ENCODE measurements around the gene UNC13C.

The UNC13C gene

DNA sequence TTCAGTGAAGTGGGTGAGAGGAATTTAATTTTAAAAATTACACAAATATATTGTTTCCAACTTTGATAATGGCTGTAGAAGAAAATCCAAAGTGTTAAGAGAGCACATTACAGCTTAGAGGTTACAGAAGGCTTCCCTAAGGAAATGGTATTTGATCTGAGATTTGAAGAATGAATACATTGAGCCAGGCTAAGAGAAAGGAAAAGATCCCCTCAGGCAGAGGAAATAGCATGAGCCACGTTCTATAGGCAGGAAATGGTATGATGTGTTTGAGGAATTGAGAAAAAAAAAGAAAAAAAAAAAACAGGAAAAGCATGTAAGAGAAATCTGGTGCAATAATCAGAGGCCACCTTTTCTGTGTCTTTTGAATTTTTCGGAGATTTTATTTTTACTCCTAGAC lies 48.6 kb downstream of the UNC13C start:
- no peak for DNase-seq

DNA sequence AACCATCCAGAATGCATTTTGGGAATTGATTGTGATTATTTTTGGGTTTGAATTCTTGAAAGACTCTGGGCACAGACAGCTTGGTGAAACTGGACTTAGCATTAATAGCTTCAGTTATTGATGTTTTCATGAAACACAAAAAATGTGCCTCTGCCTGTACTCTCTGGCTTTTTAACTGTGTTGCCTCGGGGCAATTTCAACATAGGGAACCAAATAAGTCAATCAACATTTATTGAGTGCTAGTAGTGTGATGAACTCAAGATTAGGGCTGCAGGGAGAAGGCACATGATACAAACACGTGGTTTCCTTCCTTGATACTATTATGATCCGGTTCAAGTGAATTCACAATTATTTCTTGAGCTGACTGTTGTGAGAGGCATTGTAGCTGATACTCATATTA lies 50.8 kb downstream of the UNC13C start:
- DNase-seq, result no peak

DNA sequence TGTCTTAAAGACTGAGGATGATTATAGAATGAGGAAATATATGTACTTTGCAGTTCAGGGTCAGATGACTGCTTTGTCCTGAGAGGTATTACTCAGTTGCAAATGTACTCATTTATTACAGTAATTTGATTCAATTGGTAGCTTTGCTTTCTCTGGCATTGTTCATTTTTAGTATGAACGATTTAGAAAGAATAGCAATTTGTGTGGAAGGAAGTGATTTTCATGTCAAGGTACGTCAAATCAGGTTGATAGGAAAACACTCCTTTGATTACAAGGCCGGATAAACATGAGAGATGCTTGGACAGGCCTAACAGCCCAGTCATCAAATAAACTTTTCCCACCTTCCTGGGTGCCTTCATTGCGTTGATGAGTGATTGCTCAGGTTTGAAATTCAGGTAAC lies 53.8 kb downstream of the UNC13C start:
- DNase-seq, result no peak

DNA sequence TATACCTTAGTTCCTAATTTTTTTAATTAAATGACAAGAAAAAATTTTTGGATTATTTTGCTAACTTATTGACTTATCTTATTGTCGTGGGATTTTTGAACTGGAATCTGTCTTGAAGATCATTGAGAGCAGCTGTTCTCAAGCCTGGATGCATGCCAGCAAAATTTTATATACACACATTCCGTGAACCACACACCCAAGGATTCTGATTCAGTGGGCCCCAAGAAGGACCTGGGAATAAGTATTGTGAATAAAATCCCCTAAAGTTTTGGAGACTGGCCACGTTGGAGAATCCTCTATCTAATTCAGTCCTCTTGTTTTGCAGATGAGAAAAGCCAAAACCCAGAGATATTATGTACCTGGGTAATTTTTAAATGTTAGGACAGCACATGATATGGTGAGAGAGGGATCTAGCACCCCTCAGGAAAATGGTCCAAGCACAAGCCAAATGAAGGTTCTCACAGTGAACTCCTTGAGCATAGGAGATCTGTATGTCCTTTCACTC lies 55.2 kb downstream of the UNC13C start:
- no peak for DNase-seq

DNA sequence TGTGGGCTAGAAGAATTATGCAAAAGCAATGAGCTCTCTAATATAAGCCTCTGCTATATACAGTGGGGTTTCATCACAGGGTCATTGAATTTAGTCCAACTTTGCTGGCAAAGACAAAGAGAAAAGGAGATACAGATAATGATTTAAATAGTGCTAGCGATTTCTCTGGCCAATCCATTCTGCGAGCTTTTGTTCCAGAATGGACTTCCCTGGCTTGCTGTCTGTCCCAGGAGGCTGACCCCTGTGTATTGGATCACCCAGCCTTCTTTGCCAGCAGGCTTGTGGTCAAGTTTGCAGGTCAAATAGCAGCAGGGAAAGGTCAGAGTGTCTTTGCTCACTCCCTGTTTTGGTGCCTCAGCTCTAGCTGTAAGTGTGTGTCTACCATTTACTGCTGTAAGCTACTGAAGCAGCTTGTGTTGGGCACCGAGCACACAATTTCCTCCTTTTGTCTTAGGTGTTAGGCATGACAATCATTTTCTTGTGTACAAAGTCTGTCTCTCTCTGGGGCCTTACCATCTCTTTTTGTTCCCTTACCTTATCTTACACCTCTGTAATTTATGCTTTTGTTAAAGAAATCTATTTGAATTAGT lies 55.7 kb downstream of the UNC13C start:
- no peak for DNase-seq

DNA sequence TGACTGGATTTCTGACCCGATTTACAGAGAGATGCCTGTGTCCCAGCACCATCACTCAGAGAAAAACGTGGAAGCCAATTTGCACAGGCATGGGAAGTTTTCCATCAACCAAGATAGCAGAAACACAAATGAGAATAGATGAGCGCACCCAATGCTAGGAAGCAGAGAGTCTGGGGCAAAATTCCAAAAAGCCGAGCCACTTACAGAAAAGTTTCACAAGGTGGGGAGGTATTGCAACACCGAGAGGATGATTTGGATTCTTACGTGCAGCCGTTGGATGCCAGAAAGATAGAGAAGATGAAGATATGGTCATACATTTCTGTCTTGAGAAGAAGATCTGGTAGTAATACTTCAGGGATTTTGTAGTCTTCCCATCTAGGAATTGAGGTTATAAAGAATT lies 57.4 kb downstream of the UNC13C start:
- no peak for DNase-seq

DNA sequence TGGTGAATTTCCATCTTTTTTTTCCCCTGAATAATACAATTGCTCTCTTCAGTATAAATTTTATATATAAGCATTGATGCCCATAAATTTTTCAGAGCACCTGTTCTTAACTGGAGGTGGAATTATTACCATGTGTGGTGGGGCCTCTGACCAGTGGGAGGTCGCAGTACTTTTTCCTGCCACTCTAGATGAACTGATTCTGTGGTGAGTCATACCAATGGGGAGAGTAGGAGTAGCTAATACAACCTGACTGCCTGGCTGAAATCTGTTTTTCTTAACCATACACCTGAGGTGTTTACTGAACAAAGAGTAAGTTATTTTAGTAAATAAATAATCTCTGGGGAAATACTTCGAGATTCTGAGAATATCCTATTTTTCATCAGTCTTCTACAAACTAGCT lies 67.2 kb downstream of the UNC13C start:
- no peak for DNase-seq

DNA sequence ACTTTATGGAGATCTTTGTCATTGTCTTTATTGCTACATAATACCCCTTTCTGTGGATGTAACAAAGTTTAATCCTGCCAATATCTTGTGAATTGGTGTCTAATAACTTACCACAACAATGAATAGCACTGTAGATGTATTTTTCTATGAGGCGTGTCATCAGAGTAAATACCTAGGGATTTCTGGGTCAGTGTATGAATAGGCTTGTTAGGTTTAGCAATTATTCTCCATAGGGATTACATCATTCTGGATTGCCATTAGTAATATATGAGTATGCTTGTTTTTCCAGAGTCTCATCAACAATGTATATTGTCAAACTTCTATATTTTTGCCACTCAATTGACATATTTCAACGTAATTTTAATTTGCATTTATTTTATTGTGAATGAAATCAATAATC lies 67.9 kb downstream of the UNC13C start:
- DNase-seq, result no peak

DNA sequence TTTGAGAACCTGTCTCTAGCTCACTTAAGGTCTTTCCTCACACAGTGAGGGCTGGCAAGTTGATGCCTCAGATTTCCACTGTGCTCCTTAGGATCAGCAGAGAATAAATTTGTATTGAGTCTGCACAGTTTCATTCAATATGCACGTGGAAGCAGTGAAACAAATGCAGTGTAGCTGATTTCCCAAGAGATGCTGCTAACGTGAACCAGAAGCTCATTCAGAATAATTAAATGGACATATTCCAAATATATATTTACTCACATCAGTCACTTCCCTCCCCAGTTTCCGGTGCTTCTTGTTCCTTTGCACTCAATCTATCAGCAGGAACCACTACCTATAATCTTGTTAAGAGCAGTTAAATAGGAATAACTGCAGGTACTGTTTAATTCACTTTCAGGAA lies 86.1 kb downstream of the UNC13C start:
- no peak for DNase-seq

DNA sequence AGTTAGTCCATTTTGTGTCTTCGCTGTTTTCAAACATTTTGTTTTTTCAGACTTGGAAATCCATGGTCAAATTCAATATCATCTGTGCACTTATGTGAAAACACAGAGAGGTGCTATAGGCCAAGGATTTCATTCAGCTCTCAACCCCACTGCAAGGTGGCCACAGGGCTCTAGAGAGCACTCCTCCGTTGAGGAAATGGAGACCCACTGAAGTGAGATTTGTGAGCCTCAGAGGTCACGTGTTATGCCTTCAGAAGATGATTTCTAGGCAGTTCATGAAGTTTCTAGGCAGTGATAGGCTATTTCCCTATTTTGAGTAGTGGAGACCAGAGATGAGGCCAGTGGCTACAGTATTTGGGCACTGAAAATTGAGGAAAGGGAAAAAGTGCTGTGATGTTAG lies 88.2 kb downstream of the UNC13C start:
- no peak for DNase-seq

DNA sequence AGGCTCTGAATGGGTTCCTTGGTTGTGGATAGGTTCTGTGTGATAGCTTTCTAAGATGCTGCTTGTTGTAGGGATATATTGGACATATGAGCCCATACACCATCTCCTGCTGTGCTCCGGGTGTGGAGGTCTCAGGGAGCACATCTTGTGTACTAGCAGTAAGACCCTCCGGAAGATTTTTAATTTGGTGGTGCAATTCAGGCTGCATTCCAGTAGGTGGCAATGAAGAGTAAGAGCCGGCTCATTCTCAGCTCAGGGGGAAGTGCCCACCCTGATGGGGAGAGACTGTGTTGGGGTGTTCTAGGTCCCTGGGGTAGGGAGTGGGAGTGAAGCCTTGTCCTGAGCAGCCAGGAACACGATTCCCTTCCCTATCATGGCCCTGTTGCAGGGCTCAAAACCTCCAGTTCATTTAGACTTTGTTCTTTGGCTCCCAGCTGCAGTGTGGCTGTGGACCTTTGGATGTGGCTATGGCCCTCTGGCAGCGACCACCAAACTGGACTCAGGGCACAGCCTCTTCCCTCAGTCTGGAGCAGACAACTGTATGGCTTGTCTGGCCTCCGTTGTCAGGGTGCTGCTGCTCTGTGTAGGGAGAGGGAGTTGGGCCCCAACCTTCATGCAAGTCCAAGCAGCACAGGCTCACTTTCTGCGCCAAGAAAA lies 104.7 kb downstream of the UNC13C start:
- DNase-seq, result peak; percentile 27

DNA sequence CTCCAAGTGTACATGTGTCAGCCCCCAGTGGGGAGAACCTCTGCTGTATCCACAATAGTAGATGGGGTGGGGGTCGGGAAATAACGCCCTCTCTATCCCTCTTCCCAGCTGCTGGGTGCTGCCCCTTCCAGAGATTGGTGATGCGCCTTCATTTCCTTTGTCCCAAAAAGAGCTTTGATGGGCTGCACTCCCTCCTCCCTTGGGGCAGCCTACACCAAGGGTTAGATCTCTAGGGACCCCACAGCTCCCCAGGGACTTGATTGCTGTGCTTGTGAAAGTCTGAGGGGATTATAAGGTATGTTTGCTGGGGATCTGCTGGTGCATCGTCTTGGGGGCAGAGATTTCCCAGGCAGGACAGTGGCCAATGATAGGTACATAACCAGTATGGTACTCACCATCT lies 105.3 kb downstream of the UNC13C start:
- DNase-seq, result no peak

DNA sequence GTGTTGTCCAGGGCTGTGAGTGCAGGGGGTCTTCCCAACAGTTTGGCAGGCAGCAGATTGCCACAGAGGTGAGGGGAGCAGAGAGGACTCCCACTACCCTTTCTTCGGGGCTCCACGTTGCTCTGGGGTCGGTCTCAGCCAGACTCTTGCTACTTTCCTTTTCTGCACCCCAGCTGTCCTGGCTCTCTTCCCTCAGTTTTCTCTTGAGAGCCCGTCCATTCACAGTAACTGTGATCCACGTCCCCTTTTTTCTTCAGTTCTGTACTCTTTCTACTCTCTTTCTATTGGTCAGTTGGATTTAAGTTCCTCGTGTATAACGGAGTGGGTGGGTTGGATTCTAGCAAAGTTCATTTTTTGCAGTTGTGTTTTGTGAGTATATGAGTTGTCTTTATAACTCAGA lies 105.8 kb downstream of the UNC13C start:
- no peak for DNase-seq

DNA sequence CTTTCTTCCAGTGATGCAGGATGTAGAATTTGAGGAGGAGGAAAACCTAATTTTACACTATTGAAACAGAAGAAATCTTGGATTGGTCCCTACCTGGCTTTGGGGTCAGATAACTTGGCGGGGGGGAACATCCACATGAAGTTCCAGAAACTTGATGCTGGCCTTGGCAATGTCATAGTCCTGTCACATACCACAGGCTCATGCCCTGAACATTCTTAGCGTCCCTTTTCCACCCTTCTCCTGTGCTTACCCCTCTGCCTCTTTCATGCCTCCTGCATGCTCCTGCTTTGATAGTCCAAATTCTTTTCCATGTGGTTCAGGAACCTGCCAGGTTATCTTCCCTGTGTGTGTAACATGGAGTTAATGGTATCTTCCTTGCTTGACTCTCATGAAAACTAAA lies 110.6 kb downstream of the UNC13C start:
- no peak for DNase-seq

DNA sequence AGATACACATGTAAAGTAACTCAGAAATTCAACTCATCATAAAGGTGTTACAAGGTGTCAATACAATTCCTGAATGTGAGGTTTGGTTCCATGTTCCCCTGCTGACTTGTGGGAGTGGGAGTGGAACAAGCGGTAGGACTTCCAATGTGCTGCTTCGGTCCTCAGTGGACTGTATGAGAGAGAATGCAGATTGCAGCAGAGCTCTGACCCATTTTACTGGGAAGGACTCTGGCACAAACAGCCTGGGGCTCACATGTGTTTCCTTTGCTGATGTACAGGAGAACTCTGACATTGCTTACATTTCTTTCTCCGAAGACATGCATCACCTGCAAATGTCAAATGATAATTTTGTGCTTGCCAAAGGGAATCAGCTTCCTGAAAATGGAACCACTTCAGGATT lies 111.5 kb downstream of the UNC13C start:
- no peak for DNase-seq

DNA sequence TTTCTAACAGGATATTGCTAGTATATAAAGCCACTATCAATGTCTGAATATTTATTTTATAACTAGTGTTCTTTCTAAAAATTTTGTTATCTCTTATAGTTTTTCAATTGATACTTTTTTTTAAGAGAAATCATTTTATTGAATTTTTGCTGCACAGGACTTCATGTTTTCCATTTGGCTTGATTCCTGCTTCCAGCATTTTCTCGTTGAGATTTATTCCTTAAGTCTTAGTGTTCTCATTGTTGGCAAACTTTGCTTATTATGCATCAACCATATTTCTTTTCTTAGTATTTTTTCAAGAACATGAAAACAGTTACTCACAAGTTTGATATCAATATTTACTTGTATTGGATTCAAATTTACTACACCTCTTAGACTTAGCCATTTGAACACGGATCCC lies 113.4 kb downstream of the UNC13C start:
- DNase-seq, result no peak

DNA sequence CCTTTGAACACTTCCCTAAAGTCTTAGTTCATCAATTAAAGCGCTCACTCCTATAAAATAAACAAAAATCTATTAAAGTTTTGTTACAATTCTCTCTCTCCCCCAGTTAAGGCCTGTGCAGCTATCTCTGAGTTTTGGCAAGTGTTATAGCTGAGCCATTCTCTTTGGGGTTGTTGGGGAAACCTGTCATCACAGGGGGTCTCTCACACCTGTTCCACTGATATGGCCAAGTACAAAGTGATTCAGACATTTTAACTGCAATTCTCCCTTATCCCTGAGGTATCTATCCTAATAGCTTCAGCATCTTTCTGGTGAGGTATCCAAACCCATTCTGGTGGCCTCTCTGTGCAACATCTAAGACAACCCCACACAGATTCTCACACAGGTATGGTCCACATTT lies 116.4 kb downstream of the UNC13C start:
- DNase-seq, result no peak

DNA sequence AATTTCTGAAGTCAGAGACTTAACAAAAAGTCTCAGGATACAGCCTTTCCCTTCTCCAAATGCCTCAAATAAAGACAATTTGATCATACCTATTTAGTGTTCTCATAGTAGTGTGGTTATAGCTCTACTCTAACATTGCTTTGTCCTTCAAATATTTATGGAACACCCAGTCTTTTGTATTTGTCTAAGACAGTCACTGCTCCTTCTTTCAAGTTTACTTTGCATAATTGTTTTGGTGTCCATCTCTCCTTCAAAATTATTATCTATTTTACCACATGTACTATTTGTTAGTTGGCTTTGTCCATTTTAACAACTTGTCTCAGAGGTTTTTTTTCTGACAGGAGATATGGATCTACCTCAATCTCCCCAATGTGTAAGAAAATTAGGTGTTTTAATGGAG lies 118.8 kb downstream of the UNC13C start:
- no peak for DNase-seq

DNA sequence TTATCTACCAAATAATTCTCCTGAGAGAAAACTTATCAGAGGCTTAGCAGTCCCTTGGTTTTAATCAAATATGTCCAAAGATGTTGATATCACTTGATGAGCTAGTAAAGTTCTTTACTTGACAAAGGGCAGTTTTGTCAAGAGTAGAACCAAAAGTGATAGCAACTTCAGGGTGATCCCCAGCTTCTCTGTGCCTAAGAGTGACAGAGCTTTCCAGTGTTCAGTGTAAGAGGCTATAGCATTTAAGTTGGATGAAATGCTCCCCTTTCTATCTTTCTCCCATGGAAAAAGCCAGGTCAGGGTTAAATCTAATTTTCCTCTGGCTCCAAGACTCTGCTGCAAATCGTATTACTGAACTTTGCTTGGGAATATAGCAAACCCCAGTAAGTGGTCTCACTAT lies 120.8 kb downstream of the UNC13C start:
- DNase-seq, result no peak

DNA sequence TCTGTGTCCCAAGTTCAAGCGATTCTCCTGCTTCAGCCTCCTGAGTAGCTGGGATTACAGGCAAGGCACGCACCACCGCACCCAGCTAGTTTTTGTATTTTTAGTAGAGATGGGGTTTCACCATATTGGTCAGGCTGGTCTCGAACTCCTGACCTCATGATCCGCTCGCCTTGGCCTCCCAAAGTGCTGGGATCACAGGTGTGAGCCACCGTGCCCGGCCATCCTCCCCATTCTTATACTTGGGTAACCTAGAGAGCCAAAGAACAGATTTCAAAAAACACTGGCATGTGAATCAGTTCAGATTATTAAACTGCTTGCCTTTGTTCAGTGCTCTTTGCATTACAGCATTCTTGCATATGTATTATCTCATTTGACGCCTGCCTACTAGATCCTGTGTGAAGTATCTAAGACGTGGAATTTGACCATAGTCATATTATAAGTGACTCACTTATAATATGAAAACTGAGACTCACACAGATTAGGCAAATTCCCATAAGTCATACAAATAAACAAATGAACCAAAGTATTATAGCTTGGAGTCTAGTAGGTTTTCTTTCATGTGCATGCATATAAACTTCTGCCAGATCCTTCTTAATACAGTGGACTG lies 123.5 kb downstream of the UNC13C start:
- DNase-seq, result no peak

DNA sequence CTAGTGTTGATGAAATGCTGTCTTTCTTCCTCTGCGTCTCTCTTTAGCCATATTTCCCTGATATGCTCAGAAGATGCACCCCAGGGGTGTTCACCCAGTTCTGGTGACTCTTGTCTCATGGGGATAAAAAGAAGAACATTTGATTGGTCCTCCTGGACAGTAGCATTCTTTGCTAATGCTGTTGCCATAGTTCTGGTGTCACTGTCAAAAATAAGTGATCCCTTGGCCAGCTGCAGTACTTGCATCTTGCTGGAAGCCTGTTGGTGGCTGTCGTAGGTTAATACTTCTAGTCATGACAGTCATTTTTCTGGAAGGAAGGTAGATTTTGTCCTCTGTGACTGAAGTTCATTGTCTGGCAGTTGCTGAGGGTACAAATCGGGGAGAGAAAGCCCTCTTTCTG lies 124.5 kb downstream of the UNC13C start:
- no peak for DNase-seq

DNA sequence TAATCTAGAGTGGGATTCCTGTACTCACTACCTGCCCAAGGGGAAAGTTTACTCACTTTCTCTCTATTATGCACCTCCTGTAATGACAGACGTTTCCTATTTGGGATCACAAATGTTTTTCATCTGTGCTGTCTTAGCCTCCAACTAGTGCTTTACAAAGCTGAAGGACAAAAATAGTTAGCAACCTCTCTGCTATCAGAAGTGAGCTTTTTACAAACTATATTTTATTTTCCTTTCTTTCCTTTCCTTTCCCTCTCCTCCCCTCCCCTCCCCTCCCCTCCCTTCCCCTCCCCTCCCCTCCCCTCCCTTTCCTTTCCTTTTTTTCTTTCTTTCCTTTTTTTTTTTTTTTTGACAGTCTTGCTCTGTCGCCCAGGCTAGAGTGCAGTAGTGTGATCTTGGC lies 130.8 kb downstream of the UNC13C start:
- DNase-seq, result no peak

DNA sequence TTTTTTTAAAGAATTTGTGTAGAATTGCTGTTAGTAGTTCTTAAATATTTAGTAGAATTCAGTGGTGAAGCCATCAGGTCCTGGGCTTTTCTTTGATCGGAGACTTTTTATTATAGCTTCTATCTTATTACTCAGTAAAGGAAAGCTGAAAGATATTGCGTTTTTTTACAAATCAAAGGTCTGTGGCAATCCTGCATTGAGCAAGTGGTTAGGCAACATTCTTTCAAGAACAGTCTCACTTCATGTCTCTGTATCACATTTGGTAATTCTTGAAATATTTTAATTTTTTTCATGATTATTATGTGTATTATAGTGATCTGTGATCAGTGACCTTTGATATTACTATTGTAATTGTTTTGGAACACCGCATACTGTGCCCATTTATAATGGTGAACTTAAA lies 140.8 kb downstream of the UNC13C start:
- DNase-seq, result no peak

DNA sequence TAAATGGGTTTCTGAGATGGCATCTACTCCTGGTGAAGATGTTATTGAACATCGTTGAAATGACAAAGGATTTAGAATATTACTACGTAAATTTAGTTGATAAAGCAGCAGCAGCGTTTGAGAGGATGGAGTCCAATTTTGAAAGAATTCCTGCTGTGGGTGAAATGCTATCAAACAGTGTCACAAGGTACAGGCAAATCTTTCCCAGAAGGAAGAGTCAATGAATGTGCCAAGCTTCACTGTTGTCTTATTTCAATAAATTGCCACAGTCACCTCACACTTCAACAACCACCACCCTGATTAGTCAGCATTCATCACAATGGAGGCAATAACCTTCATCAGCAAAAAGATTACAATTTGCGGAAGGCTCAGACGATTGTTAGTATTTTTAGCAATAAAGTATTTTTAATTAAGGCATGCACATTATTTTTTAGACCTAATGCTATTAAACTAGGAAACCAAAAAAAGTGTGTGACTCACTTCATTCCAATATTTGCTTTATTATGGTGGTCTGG lies 142.8 kb downstream of the UNC13C start:
- DNase-seq, result no peak

DNA sequence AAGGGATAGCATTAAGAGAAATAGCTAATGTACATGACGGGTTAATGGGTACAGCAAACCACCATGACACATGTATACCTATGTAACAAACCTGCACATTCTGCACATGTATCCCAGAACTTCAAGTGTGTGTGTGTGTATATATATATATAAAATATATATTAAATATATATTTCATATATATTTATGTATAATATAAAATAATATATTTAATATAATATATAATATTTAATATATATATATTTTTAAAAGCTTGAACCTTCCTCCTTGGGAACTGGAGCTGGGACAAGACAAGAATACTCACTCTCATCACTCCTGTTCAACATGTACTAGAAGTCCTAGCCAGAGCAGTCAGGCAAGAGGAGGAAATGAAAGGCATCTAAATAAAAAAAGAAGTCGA lies 149.3 kb downstream of the UNC13C start:
- no peak for DNase-seq
